GM18519 (cell line): ENCODE data around the gene TMEM9.

Experiments used
- ATAC-seq: cut with Tn5 transposase; IDR thresholded peaks from one replicate; pipeline ENCODE4 v1.9.1; 2021; ENCODE audit warnings: mild to moderate bottlenecking, moderate library complexity; ENCODE audit not compliant: unreplicated experiment, low FRiP score

Gene TMEM9

DNA sequence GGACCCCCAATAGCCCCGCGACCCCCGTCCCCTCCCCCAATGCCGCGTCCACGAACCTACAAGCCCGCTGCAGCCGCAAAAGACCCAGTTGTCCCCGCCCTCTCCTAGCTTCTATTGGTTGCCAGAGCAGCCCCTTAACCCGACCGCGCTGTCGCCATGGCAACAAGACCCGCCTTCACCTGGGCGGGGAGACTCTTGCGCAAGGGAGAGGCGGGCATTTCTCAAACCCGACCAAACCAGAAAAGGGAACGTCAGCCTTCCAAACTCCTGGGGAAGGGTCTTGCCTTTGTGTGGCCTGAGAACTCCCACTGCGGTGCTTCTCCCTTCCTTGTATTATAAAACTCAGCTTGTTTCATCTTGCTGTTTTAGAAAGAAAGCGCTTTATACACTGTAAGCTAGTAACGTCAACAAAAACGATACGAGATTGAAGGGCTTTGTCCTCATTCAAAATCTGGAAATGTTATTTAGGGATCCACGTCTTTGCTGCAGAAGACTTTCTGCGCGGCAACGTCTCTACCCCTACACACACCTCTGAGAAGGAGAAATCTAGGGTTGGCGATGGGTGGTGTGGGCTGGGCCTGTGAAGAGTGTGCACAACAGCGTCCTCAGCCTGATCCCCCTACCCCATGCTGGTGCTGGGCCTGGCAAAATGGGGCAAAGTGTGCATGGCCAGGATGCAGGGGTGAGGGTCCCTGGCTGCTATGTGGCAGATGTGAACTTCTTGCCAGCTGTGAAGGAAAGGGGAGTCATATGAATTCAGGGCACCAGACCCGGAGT is at the start of gene TMEM9:
TMEM9 (minus strand) TSS at position 86 of the 777 bp plus-strand sequence. CDS start 551 bp downstream, outside the sequence.
- peak; percentile 90 for ATAC-seq

DNA sequence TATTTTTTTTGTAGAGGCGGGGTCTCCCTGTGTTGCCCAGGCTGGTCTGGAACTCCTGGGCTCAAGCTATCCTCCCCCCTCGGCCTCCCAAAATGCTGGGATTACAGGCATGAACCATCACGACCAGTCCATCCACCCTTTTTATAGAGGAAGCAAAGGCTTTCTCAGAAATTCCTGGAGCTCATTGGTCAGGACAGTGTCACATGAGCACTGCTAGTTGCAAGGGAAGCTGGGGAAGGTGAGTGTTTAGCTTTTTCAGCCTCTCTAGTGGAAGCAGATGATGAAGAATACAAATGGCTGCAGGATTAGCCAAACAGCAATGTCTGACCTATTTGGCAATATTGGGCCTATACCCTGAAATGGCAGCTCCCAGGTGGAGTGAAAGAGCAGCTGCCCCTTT is 44.3 kb upstream of the TMEM9 start:
- no peak for ATAC-seq

DNA sequence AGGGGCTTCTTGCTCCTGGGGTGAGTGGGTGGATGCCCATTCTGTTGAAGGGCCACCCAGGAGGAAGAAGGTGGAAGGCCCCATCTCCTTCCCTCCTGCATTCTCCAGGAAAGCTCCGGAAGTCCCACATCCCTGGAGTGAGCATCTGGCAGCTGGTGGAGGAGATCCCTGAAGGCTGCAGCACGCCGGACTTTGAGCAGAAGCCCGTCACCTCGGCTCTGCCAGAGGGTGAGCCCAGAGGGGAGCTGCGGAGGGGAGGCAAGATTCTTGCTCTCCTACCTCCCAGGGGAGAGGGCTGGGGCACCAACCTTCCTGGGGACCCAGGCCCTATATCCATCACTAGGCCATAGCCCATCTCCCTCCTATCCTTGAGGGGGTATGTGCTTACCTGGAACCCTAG is 39.8 kb upstream of the TMEM9 start:
- no peak for ATAC-seq

DNA sequence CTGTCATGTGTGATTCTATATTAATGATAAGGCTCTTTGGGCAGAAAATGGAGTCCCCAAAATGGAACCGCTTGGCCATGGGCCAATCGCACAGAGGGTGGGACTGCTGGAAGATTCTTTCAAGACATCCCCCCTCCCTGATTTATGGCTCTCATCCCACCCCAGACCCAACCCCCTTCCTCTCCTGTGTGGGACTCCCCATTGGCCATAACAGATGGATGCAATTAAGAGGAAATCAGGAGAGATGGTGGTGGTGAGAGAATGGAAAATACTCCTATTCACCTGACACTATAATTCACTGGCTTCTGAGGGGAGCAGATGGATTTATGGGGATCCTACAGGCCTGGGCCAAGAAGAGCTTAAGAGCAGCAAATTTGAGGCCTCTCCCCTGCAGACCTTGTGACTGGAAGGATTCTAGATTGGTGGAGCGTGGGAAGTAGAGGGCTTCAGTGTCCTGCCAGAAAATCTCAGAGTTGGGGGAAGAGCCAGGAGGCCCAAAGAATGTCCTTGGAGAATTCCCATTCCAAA is 38.1 kb upstream of the TMEM9 start:
- ATAC-seq = no peak

DNA sequence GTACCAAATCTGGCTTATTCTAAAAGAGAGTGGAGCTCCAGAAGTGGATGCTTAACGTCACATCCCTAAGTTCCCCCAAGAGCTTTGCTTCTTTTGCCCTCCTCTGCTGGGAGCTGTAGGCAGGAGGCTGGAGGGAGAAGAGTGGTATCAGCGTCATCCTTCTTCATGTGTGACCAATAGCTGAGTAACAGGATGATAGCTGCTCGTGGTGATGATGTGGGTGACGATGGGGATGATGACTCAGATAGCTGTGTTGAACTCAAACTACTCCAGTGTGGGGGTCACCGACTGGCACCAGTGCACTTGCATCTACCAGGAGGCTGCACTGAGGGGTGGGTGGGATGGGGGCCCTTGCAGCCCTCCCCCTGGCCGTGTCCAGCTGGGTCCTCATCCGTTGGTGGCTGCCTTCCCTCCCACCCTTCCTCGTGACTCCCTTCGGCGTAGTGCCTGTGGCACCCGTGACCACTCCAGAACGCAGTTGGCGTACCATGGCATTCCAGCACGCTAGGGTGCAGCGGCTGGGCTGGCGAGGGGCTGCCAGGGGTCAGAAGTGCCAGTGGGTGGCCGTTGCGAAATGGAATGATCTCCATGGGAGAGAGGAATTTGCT is 37.5 kb upstream of the TMEM9 start:
- no peak for ATAC-seq

DNA sequence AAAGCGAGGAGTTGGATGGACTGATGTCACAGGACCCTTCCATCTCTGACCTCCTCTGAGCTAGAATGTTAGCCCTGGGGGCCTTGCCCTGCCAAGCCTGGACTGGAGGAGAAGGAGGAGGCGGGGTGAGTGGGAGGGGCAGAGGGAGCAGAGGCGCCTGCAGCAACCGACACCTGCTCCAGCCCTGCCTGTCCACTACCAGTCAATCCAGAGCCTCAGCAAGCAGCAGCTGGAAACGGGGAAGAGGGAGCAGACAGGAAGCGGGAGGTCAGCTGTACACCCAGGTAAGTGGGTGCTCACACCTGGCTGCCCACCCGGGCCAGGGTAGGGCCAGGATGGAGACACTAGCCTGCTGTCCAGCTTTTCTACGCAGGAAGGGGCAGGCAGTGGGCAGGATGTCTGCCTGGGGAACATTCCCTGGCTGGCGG is 36.4 kb upstream of the TMEM9 start, which contains the start of gene IGFN1:
IGFN1 (plus strand) TSS at position 201 of the 428 bp plus-strand sequence. CDS start 2,470 bp downstream, outside the sequence.
- ATAC-seq = no peak

DNA sequence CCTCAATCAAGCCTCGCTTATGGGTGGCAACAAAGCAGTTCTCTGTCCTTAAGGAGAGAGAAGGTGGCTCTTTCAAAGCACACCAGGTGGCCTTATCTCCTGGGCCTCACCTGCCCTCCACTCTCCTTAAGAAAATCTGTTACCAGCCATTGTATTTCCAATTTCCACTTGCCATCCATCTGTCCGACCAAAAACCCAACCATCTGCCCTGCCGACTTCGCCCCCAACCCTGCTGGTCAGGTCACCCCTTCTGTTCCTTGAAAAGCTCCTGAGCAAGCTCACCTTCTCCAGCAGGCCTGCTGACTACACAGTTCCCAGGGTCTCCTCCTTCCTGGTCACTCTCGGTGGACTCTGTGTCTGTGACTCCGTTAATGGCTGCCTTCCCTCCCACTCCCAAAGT is 35.7 kb upstream of the TMEM9 start:
- ATAC-seq = no peak

DNA sequence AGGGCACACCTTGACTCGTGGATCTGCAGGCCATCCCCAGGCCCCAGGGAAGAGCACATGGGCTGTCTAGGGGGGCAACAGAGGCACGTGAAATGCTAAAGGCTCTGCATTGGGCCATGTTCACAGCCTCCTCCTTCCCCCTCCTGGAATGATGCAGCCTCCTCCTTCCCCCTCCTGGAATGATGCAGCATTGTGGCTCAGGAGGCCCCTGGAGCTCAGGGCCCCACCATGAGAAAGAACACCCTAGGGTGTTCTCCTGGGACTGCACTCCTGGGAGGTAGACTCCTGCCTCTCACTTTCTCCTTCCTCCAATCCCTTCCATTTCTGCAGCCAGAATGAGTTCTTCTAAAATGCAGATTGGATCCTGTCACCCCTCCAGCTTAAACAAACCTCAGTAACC is 34.8 kb upstream of the TMEM9 start:
- no peak for ATAC-seq

DNA sequence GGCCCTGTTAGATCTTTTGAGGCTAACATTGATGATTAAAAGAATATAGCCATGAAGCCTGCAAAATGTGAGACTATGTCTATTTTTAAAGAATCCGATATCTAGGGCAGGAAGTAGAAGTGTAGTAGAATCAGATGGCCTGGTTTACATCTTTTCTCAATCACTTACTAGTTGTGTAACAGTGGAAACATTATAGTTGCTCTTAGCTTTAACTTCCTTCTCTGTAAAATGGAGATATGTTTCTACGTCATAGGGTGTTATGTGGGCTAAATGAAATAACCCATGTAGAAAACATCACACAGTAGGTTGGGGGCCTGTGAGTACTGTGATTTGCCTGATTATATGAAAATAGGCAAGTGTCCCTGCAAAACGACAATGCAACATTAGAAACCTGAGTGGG is 31.9 kb upstream of the TMEM9 start:
- ATAC-seq = no peak

DNA sequence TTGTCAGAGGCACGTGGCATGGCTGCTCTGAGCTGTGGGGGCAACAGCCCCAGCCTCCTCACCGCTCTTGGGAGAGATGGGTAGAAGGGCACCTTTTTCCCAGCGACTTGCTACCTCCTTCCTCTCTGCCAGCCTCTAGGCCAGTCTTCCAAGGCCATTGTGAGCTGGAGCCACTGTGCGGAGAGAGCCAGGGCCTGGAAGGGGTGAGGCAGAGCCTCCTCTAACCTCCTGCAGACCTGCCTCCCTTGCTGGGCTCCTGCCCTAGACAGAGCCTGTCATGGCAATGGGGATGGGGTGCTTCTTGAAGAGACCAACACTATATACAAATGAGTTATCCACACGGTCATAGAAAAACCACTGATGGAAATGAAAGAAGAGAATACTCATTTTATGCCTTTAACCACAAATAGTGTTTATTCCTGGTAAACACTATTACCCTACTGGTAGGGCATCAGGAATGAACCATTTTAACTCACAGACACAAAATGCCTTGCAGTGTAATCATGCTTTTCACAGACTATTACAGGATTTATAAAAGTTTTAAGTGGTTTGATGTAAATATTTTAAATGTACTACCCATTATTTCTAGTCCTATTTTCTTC is 31.4 kb upstream of the TMEM9 start:
- ATAC-seq = no peak

DNA sequence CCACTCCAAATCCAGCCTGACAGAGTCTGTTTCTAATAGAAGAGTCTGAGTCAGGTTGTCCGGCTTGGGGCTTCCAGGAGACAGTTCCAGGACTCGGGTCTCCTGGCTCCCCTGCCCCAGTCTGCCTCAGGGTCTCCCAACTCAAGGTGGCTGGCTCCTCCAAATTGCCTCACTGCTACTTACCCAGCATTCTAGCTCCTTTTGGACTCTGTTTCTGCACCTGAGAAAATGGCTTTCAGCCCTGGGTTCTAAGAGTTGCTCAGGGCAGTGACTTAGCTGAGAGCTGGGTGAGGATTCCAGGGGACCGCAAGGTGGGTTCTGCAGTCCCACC is 30.8 kb upstream of the TMEM9 start:
- no peak for ATAC-seq

DNA sequence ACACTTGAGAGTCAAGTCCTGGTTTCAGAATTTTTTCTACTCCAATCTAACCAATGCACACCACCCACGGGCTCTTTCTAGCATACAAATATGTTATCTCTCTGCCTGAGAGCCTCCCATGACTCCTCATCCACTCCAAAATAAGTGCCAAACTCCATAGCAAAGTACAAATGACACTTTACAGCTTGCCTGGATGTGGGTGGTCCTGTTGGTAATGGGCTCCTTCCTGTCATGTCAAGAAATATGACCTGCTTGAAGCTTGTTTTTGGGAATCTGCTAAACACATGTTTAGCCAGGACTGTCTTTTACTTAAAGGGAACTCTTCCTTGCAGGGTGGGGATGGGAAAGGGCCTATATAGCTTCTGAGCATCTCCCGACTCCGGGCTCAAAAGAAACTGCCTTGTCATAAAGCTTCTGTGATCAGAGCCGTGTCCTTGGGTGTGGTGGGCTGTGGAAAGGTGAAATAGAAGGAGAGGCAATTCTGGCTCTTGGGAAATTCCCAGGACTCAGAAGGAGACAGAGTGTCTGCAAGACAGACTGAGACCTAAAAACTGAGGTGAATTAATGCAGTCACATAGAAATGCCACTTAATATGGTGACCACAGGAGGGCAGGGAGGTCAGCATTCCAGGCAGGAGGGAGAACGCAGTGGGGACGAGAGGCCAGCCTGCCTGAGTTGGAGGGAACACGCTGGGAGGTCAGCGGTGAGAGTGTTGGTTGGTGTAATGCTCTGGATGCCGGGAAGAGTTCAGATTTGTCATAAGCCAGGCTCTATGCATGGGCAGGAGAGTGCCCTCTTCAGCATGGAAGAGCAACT is 30.2 kb upstream of the TMEM9 start:
- no peak for ATAC-seq

DNA sequence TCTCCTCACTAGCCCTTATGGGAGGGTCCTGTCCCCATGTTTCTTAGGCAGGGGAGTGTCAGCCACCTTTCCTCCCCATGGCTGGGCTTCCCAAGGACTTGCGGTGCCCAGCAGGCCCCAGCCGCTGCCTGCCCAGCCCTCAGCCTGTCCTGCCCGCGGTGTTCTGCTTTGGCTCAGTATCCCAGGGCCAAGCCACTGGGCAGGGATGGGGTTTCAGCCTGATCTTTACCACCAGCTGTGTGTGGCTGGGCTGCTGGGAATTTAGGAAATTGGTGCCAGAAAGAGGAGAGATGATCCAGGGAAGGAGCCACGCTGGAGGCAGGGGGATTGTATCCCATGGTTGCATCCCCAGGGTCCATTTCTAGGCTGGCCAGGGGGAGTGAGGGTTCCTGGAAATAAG is 29.5 kb upstream of the TMEM9 start:
- ATAC-seq = no peak

DNA sequence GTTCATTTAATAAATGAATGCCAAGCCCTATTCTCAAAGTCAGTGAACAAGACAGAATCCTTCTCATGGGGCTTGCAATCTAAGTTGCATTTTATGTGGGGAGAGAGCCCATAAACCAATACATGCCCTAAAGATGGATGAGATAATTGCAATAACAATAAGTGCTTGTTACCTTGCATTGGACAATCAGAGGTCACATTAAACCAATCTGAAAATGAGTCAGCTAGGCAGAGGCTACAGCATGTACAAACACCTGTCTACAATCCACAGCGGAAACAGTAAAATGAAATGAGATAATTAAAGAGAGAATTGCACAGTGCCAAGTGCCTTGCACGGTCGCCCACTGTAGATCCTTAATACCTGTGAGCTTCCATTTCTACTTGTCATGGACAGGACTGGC is 28.9 kb upstream of the TMEM9 start:
- no peak for ATAC-seq

DNA sequence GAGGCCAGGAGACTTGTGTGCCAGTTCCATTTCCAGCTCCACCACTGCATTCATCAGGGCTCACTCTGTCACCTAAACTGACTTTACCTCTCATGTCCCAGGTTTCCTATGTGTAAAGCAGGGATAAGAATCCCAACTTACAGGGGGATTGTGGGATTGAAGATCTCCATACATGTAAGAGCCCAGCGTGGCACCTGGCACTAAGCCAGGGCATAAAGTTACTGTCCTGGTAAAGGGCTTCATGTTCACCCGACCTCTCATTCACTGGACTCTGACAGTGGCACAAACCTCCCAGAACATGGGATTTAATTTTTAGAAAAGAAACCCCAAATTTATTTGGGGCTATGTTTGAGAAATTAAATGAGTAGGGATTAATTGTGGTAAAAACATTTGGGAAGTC is 27.5 kb upstream of the TMEM9 start:
- ATAC-seq = no peak

DNA sequence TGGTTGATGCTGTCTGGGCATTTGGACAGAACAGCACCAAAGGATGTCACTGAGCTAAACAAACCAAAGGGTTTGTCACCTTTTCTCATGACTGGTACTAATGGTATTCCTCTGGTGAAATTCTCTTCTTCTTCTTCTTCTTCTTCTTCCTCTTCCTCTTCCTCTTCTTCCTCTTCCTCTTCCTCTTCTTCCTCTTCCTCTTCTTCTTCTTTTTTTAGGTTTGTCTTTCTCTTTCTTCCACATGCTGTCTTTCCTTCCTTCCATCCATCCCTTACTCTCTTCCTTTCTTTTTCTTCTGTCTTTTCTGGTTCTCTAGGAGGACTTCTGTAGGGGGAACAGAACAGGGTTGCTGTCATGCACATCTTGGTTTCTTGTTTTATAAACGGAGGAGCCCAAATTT is 27.0 kb upstream of the TMEM9 start:
- ATAC-seq = no peak

DNA sequence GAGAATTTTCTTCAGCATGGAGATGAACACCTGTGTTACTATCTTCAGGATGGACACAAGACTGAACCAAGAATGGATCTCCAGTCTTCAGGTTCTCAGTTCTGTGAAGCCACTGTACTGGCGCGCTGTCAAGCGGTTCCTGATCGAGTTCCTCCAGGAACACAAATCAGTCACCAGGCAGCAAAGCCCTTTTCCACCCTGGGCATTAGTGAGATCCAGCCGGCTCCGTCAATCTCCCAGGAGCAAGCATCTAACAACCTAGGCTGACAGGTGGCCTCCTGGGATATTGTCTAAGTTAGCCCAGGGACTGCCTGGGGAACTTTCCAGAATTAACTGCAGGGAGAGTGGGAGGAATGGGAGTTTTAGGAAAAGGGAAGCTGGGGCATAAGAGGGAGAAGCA is 26.6 kb upstream of the TMEM9 start:
- no peak for ATAC-seq

DNA sequence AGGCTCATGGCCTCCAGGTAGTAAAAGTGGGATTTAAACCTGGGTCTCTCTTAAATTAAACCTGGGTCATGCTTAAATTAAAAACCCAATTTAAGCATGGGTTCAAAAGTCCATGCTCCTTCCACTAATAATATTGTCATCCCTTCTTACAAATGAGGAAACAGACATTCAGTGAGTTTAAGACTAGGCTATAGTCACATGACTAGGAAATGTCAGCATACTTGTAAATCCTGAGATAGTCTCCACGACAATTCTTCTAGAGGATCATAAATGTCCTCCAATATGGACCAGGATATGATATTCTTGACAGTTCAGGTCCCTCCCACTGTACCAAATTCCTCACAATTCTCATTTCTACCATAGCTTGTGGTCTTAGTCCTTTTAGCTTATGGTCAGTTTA is 25.9 kb upstream of the TMEM9 start:
- no peak for ATAC-seq

DNA sequence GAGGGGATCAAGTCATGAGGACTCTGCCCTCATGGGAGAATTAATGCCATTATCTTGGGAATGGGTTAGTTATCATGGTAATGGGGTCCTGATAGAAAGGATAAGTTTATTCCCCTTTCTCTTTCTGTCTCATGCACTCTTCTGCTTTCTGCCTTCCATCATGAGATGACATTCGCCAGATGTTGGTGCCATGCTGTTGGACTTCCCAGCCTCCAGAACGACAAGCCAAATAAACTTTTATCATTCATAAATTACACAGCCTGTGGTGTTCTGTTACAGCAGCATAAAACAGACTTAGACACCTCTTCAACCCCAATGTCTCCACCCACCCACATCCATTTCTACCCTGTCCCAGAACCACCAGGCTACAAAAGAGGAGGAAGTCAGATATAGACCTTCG is 24.4 kb upstream of the TMEM9 start:
- no peak for ATAC-seq

DNA sequence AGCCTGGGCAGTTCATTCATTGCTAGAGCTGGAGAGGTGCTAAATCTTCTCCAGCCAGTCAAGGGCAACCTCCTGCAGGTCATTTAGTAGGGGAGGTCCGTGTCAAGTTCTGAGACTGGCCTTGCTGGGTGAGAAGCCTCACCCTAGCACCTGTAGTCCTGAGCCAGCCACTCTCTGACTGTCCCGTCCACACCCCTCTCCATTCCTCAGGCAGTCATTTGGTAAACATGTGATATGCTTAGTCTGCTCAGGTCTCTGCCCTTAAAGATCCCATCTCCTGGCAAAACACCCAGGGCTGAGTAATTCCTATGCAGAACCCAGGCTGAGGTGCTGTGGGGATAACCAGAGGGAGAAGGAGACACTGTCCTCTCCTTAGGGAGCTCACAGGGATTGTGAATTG is 22.7 kb upstream of the TMEM9 start:
- no peak for ATAC-seq
